Measurements from ENCODE around the gene DHX34.
"Not testable (repeated sequence)": the region's sequence is repeated elsewhere in the genome, so short reads cannot be mapped to it uniquely, and the experiment has no call there.

DHX34 gene

DNA sequence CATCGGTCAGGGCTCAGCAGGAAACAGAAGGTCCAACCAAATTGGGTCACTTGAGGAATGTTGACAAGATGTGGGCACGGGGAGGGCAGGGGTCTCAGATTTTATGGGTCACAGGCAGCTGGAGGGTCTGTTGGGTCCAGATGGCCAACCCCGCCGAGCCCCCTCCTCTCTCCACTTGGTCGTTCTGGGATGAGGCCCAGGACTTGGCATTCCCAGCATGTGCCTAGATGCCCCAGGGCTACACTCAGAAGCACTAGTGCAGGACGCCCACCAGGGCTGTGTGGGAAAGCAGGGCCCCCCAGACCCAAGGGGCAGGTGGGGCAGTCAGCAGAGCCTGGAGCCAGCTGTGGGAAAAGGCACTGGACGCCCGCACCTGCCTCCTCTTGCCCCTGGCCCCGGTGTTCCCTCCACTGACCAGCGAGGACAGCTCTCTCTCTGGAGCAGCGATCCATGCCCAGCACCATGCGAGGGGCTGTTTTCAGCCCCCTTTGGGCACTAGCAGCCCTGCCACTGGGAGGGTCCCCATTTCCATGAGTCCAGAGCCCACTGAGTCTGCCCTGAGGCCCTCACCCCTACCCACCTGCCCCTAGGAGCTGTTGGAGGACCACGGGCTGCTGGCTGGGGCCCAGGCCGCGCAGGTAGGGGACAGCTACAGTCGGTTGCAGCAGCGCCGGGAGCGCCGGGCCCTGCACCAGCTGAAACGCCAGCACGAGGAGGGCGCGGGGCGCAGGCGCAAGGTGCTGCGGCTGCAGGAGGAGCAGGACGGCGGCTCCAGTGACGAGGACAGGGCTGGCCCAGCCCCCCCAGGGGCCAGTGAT lies 26.0 kb downstream of the DHX34 start:
- no peaks in the 10 kb centered on the region for H3K9me3 ChIP-seq (ENCODE audit: control insufficient read depth, low read depth, low read length)
- H3K4me1 ChIP-seq (ENCODE audit: control insufficient read depth, low read depth, low read length) = no peaks in the 10 kb centered on the region
- no peak overlapping the region for H3K27ac ChIP-seq (ENCODE audit: low read length)
- H3K9ac ChIP-seq (ENCODE audit: low read length) = no peak overlapping the region
- H3K36me3 ChIP-seq (ENCODE audit: control insufficient read depth, low read depth, low read length) = peaks cover 67% of the 10 kb centered on the region
- no peaks in the 10 kb centered on the region for H3K27me3 ChIP-seq (ENCODE audit: control insufficient read depth, insufficient read depth, low read length)
- H3K4me3 ChIP-seq (ENCODE audit: low read length) = no peak overlapping the region

DNA sequence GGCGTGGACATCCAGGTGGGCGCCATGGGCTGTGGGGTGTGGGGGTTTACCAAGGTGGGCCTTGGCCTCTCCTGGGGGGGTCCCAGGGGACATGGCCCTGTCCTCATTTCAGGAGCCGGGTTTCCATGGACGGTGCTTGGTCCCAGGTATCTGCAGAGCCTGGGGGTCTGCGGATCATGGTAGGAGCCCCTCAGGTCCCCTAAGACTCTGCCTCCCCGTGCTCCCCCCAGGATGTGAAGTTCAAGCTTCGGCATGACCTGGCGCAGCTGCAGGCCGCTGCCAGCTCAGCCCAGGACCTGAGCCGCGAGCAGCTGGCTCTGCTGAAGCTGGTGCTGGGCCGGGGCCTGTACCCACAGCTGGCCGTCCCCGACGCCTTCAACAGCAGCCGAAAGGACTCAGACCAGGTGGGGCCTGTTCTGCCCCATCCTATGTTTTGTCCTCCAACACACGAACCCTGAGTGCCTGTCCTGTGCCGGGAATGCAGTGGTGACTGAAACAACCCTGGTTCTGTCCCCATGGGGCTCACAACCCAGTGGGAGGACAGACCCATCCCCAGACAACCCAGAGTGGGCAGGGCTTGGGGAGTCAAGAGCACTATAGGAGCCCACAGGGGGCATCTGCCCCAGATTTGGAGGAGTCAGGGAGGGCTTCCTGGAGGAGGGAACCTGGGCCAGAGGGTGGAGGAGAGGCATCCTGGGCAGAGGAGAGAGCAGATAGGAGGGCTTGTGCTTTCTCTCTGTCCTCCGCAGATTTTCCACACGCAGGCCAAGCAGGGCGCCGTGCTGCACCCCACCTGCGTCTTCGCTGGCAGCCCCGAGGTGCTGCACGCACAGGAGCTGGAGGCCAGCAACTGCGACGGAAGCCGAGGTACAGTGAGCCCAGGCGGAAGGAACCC lies 26.8 kb downstream of the DHX34 start:
- H3K4me3 ChIP-seq (ENCODE audit: low read length) = no peak overlapping the region
- no peaks in the 10 kb centered on the region for H3K9me3 ChIP-seq (ENCODE audit: control insufficient read depth, low read depth, low read length)
- no peaks in the 10 kb centered on the region for H3K27me3 ChIP-seq (ENCODE audit: control insufficient read depth, insufficient read depth, low read length)
- H3K27ac ChIP-seq (ENCODE audit: low read length) = no peak overlapping the region
- H3K36me3 ChIP-seq (ENCODE audit: control insufficient read depth, low read depth, low read length) = peaks cover 67% of the 10 kb centered on the region
- no peak overlapping the region for H3K9ac ChIP-seq (ENCODE audit: low read length)
- no peaks in the 10 kb centered on the region for H3K4me1 ChIP-seq (ENCODE audit: control insufficient read depth, low read depth, low read length)

DNA sequence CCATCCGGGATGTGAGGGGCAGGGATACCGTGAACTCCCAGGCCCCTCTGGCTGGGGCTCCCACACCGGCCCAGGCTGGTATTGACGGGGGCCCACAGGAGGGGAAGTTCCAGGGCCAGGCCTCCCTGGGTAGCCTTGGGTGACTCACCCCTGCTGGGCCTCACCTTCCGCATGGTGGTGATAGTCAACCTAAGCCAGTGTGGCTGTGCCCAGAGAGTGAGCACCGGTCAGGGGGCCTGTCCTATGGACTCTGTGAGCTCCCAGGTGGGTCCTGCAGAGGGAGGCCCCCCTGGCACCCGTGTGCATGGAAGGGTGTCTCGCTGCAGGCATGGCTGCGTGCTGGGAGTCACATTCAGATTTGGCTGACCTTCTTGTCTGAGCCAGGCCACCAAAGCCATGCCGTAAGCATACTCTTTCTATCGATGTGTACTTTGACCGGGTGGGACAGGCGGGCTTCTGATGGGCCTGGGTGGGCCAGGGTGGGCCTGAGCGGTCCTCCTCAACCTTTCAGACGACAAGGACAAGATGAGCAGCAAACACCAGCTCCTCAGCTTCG lies 27.6 kb downstream of the DHX34 start:
- Histone ChIP-seq H3K4me3 (ENCODE audit: low read length) (no peak overlapping the region), H3K36me3 (ENCODE audit: control insufficient read depth, low read depth, low read length) (peaks cover 68% of the 10 kb centered on the region), H3K27me3 (ENCODE audit: control insufficient read depth, insufficient read depth, low read length) (no peaks in the 10 kb centered on the region), H3K4me1 (ENCODE audit: control insufficient read depth, low read depth, low read length) (no peaks in the 10 kb centered on the region), H3K9me3 (ENCODE audit: control insufficient read depth, low read depth, low read length) (no peaks in the 10 kb centered on the region), H3K27ac (ENCODE audit: low read length) (no peak overlapping the region), H3K9ac (ENCODE audit: low read length) (no peak overlapping the region)

DNA sequence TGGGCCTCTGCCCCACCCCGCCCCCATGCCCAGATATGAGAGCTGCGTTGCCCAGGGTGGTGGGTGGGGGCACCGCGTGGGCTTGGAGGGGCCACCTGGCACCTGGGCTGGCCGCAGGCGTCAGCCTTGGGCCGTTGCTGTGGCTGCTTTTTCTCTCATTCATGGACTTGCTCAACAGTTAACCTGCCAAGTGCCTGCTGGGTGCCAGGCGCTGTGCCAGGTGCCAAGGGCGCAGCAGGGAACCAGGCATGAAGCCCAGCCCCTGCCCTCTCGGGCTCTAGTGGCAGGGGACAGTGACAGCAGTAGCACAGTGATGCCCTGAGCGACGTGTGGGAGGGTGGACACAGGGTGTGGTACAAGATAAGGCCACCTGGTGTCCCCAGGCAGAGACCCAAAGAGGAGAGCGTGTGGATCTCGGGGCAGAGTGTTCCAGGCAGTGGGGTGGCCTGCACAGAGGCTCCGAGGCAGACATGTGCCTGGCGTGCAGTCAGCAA lies 28.1 kb downstream of the DHX34 start:
- H3K4me3 ChIP-seq (ENCODE audit: low read length) = no peak overlapping the region
- no peaks in the 10 kb centered on the region for H3K9me3 ChIP-seq (ENCODE audit: control insufficient read depth, low read depth, low read length)
- H3K9ac ChIP-seq (ENCODE audit: low read length) = no peak overlapping the region
- no peaks in the 10 kb centered on the region for H3K27me3 ChIP-seq (ENCODE audit: control insufficient read depth, insufficient read depth, low read length)
- H3K27ac ChIP-seq (ENCODE audit: low read length) = no peak overlapping the region
- H3K4me1 ChIP-seq (ENCODE audit: control insufficient read depth, low read depth, low read length) = no peaks in the 10 kb centered on the region
- H3K36me3 ChIP-seq (ENCODE audit: control insufficient read depth, low read depth, low read length) = peaks cover 74% of the 10 kb centered on the region

DNA sequence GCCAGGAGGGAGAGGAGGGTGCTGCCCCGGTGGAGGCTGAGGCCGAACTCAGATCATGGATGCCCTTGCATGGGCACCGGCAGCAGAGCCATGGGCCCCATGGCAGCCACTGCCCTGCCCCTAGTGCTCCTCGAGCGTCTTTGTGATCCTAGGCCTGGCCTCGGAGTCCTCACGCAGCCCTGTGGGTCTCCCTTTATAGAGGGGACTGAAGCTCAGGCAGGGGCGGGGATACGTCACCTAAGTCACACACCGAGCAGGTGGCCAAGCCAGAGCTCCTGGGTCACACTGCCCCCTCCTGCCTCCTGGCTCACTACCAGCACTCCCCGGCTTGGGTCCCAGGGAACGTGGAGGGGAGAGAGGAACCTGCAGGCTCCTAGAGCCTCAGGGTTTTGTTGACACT lies 28.7 kb downstream of the DHX34 start:
- Histone ChIP-seq H3K9ac (ENCODE audit: low read length) (no peak overlapping the region), H3K4me3 (ENCODE audit: low read length) (no peak overlapping the region), H3K9me3 (ENCODE audit: control insufficient read depth, low read depth, low read length) (no peaks in the 10 kb centered on the region), H3K27me3 (ENCODE audit: control insufficient read depth, insufficient read depth, low read length) (no peaks in the 10 kb centered on the region), H3K27ac (ENCODE audit: low read length) (no peak overlapping the region), H3K4me1 (ENCODE audit: control insufficient read depth, low read depth, low read length) (no peaks in the 10 kb centered on the region), H3K36me3 (ENCODE audit: control insufficient read depth, low read depth, low read length) (peaks cover 75% of the 10 kb centered on the region)

DNA sequence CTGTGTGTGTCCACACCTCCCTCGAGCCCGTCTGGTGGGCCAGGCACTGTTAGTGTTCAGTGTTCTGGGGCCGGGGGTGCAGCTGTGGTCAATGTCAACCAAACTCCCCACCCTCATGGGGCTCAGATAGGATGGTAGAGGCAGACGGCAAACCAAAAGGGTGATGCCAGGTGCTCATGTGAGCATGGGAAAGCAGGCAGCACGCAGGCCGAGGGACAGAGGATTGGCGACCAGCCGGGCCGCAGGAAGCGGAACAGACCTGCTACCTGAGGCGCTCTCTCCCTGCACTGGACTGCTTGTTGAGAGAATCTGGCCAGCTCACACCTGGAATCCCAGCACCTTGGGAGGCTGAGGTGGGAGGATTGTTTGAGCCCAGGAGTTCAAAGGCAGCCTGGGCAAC lies 29.1 kb downstream of the DHX34 start:
- no peak overlapping the region for H3K27ac ChIP-seq (ENCODE audit: low read length)
- H3K9me3 ChIP-seq (ENCODE audit: control insufficient read depth, low read depth, low read length) = no peaks in the 10 kb centered on the region
- H3K9ac ChIP-seq (ENCODE audit: low read length) = no peak overlapping the region
- no peak overlapping the region for H3K4me3 ChIP-seq (ENCODE audit: low read length)
- H3K4me1 ChIP-seq (ENCODE audit: control insufficient read depth, low read depth, low read length) = no peaks in the 10 kb centered on the region
- peaks cover 71% of the 10 kb centered on the region for H3K36me3 ChIP-seq (ENCODE audit: control insufficient read depth, low read depth, low read length)
- no peaks in the 10 kb centered on the region for H3K27me3 ChIP-seq (ENCODE audit: control insufficient read depth, insufficient read depth, low read length)

DNA sequence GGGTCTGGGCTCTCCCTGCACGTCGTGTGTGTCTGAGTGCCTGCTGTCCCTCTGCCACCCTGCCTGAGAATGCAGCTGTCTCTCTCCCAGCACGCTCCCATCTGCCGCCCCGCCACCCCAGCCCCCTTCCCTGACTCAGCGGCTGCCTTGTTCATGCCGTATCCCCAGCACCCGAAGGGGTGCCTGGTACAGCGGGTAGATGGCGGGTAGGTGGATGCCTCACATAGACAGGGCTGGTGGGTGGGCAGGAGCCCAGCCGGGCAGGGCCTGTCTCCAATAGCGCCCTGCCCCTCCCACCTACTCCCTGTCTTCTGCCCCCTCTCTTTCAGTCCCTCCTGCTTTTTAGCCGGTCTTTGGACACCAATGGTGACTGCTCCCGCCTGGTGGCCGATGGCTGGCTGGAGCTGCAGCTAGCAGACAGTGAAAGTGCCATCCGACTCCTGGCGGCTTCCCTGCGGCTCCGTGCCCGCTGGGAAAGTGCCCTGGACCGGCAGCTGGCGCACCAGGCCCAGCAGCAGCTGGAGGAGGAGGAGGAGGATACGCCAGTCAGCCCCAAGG lies 30.3 kb downstream of the DHX34 start:
- H3K9me3 ChIP-seq (ENCODE audit: control insufficient read depth, low read depth, low read length) = no peaks in the 10 kb centered on the region
- no peak overlapping the region for H3K27ac ChIP-seq (ENCODE audit: low read length)
- no peaks in the 10 kb centered on the region for H3K27me3 ChIP-seq (ENCODE audit: control insufficient read depth, insufficient read depth, low read length)
- no peak overlapping the region for H3K9ac ChIP-seq (ENCODE audit: low read length)
- peaks cover 62% of the 10 kb centered on the region for H3K36me3 ChIP-seq (ENCODE audit: control insufficient read depth, low read depth, low read length)
- H3K4me3 ChIP-seq (ENCODE audit: low read length) = no peak overlapping the region
- no peaks in the 10 kb centered on the region for H3K4me1 ChIP-seq (ENCODE audit: control insufficient read depth, low read depth, low read length)

DNA sequence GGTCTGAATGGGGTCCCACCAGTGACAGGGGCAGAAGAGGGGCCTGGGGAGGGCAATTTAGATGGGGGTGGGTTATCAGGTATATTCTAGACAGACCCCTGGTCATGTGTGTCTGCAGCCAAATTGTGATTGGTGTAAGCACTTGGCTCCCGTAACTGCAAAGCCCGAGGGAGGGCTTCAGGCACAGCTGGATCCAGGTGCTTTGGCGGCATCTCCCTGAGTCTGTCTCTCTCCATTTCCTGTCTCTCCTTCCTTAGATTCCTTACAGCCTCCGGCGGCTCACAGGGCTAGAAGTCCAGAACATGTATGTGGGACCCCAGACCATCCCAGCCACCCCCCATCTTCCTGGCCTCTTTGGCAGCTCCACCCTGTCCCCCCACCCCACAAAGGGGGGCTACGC lies 31.4 kb downstream of the DHX34 start:
- Histone ChIP-seq H3K9ac (ENCODE audit: low read length) (no peak overlapping the region), H3K9me3 (ENCODE audit: control insufficient read depth, low read depth, low read length) (no peaks in the 10 kb centered on the region), H3K27ac (ENCODE audit: low read length) (no peak overlapping the region), H3K4me1 (ENCODE audit: control insufficient read depth, low read depth, low read length) (no peaks in the 10 kb centered on the region), H3K27me3 (ENCODE audit: control insufficient read depth, insufficient read depth, low read length) (no peaks in the 10 kb centered on the region), H3K36me3 (ENCODE audit: control insufficient read depth, low read depth, low read length) (peaks cover 52% of the 10 kb centered on the region), H3K4me3 (ENCODE audit: low read length) (no peak overlapping the region)

DNA sequence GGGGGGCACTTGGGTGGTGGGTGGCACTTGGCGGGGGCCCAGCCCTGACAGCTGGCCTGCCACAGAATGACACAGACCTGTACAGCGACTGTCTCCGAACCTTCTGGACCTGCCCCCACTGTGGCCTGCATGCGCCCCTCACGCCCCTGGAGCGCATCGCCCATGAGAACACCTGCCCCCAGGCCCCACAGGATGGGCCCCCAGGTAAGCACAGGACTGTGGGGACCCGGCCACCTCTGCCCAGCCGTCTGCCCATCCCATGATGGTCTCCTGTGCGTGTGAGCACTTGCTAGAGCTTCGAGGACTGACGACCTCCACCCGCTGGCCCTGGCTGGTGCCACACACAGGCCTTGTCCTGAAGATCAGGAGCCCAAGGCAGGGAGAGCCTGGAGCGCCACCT lies 32.0 kb downstream of the DHX34 start:
- Histone ChIP-seq H3K36me3 (ENCODE audit: control insufficient read depth, low read depth, low read length) (peaks cover 47% of the 10 kb centered on the region), H3K4me1 (ENCODE audit: control insufficient read depth, low read depth, low read length) (no peaks in the 10 kb centered on the region), H3K27ac (ENCODE audit: low read length) (no peak overlapping the region), H3K9me3 (ENCODE audit: control insufficient read depth, low read depth, low read length) (no peaks in the 10 kb centered on the region), H3K9ac (ENCODE audit: low read length) (no peak overlapping the region), H3K4me3 (ENCODE audit: low read length) (no peak overlapping the region), H3K27me3 (ENCODE audit: control insufficient read depth, insufficient read depth, low read length) (no peaks in the 10 kb centered on the region)

DNA sequence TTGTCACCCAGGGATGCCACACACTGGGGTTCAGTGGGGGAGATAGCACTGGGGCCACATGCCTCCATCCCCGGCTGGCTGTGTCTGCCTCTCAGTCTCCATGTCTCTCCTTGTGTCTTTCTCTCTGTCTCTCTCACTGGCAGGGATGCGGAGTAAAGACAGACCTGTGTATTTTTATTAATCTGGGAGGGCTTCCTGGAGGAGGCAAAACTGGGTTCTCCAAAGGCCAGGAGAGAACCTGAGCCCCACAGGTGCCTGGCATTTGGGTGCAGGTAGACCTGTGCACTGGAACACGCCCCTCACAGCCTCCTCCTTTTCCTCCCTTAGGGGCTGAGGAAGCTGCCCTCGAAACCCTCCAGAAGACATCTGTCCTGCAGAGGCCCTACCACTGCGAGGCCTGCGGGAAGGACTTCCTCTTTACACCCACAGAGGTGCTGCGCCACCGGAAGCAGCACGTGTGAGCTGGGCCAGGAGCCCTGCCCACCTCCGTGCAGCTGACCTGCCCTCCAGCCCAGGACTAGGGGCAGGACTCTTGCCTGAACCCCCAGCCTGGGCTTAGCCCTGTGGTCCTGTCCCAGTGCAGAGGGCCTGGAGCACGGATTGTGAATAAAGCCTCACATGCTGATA lies 32.7 kb downstream of the DHX34 start:
- peaks cover 41% of the 10 kb centered on the region for H3K36me3 ChIP-seq (ENCODE audit: control insufficient read depth, low read depth, low read length)

DNA sequence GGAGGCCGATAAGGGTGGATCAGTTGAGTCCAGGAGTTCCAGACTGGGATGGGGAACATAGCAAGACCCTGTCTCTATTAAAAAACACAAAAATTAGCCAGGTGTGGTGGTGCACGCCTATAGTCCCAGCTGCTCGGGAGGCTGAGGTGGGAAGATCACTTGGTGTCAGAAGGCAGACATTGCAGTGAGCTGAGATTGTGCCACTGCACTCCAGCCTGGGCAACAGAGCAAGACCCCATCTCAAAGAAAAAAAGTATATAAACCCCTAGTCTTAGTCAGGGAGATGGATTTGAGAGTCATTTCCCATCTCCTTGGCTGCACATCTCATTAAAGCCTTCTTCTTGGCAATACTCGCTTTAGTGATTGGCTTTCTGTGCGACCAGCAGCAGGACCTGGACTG lies 34.8 kb downstream of the DHX34 start:
- H3K4me3 ChIP-seq (ENCODE audit: low read length); H3K9me3 ChIP-seq (ENCODE audit: control insufficient read depth, low read depth, low read length); H3K27me3 ChIP-seq (ENCODE audit: control insufficient read depth, insufficient read depth, low read length); H3K9ac ChIP-seq (ENCODE audit: low read length); H3K4me1 ChIP-seq (ENCODE audit: control insufficient read depth, low read depth, low read length); H3K27ac ChIP-seq (ENCODE audit: low read length): not testable (repeated sequence)
- peaks cover 28% of the 10 kb centered on the region for H3K36me3 ChIP-seq (ENCODE audit: control insufficient read depth, low read depth, low read length)

More for the DNA sequence above, 32.7 kb downstream of the DHX34 start:
- no peaks in the 10 kb centered on the region for H3K4me1 ChIP-seq (ENCODE audit: control insufficient read depth, low read depth, low read length)
- no peaks in the 10 kb centered on the region for H3K9me3 ChIP-seq (ENCODE audit: control insufficient read depth, low read depth, low read length)
- H3K27ac ChIP-seq (ENCODE audit: low read length) = no peak overlapping the region
- no peak overlapping the region for H3K4me3 ChIP-seq (ENCODE audit: low read length)
- H3K27me3 ChIP-seq (ENCODE audit: control insufficient read depth, insufficient read depth, low read length) = no peaks in the 10 kb centered on the region
- H3K9ac ChIP-seq (ENCODE audit: low read length) = no peak overlapping the region

Measured in iPS-18a (cell line).